Upper lobe of right lung (tissue), 1 donor: ENCODE data around the gene NRP2. TPM values are rescaled to one million over a fixed set of nuclear protein-coding genes. Genes with fewer than 3 reads are reported as not detected.

Source experiments
- ATAC-seq: fragments of 200-7000 bp; cut with Tn5 transposase; one replicate; pipeline ENCODE4 v1.9.1; 2020; ENCODE audit warnings: mild to moderate bottlenecking, moderate library complexity
- DNase-seq: peaks from one replicate; pipeline ENCODE4 v3.0.0-alpha.2; 2020
- H3K27ac ChIP-seq: fragments of 200-600 bp; one replicate; pipeline ENCODE4 v1.8.0; 2022
- H3K27me3 ChIP-seq: fragments of 200-600 bp; one replicate; pipeline ENCODE4 v1.8.0; 2022; ENCODE audit warnings: mild to moderate bottlenecking
- H3K36me3 ChIP-seq: fragments of 200-600 bp; one replicate; pipeline ENCODE4 v1.8.0; 2022
- H3K4me1 ChIP-seq: fragments of 200-600 bp; one replicate; pipeline ENCODE4 v1.8.0; 2022
- H3K4me3 ChIP-seq: fragments of 200-600 bp; one replicate; pipeline ENCODE4 v1.8.0; 2022; ENCODE audit warnings: mild to moderate bottlenecking
- H3K9me3 ChIP-seq: fragments of 200-600 bp; one replicate; pipeline ENCODE4 v1.8.0; 2022
- intact Hi-C: fragments of 100-400 bp; cut with DNase I; formaldehyde crosslinking; loops from one replicate; pipeline ENCODE4 v1.11.0; 2022
- total RNA-seq: library from RNA; stranded (reverse); fragmentation: NEBNext Ultra II Directional; extraction: Animal tissue kit (Norgen Biotek cat#: 25700); gene quantifications from one replicate; pipeline ENCODE4 v1.2.1, GENCODE V29; 2021
- TF ChIP-seq, protein P1 (sequence below): fragments of 200-600 bp; IDR thresholded peaks from one replicate; pipeline ENCODE4 v1.8.0; 2022; ENCODE audit warnings: antibody characterized with exemption
- donor health status: DM: no; HTN: yes; CAD: no; lungs with severe emphysema.

Gene NRP2
- total RNA-seq, 1 donor from 2014 or later = 75.3 TPM

GRCh38 chr2:205768815-205769494, 86.7 kb downstream of the NRP2 start:
- ATAC-seq = peak; percentile 6
- intact Hi-C loops = no loop called here
- TF ChIP-seq, protein P1, sequence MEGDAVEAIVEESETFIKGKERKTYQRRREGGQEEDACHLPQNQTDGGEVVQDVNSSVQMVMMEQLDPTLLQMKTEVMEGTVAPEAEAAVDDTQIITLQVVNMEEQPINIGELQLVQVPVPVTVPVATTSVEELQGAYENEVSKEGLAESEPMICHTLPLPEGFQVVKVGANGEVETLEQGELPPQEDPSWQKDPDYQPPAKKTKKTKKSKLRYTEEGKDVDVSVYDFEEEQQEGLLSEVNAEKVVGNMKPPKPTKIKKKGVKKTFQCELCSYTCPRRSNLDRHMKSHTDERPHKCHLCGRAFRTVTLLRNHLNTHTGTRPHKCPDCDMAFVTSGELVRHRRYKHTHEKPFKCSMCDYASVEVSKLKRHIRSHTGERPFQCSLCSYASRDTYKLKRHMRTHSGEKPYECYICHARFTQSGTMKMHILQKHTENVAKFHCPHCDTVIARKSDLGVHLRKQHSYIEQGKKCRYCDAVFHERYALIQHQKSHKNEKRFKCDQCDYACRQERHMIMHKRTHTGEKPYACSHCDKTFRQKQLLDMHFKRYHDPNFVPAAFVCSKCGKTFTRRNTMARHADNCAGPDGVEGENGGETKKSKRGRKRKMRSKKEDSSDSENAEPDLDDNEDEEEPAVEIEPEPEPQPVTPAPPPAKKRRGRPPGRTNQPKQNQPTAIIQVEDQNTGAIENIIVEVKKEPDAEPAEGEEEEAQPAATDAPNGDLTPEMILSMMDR = no peak
- Histone ChIP-seq H3K36me3 (peaks cover 18% of the 10 kb centered on the region), H3K4me3 (no peak overlapping the region), H3K27ac (peak overlapping the region; percentile 13), H3K27me3 (no peaks in the 10 kb centered on the region), H3K9me3 (no peaks in the 10 kb centered on the region), H3K4me1 (peaks cover 31% of the 10 kb centered on the region)
- no peak for DNase-seq

- no peak for ATAC-seq
- Histone ChIP-seq H3K27me3 (no peaks in the 10 kb centered on the region), H3K36me3 (peaks cover 18% of the 10 kb centered on the region), H3K27ac (no peak overlapping the region), H3K4me3 (no peak overlapping the region), H3K4me1 (peaks cover 31% of the 10 kb centered on the region), H3K9me3 (no peaks in the 10 kb centered on the region)
- TF ChIP-seq, protein P1 = no peak
- intact Hi-C loops = no loop called here
- DNase-seq = no peak
These were observed 87.2 kb downstream of the NRP2 start for GRCh38 chr2:205769495-205769850.

- Histone ChIP-seq H3K4me1 (peaks cover 31% of the 10 kb centered on the region), H3K9me3 (no peaks in the 10 kb centered on the region), H3K27ac (no peak overlapping the region), H3K27me3 (no peaks in the 10 kb centered on the region), H3K36me3 (peaks cover 18% of the 10 kb centered on the region), H3K4me3 (no peak overlapping the region)
- ATAC-seq (no peak), DNase-seq (no peak)
- TF ChIP-seq, protein P1 = no peak
- intact Hi-C loops = loop anchor here (5.0 kb wide), 1 partner anchor 117 kb away; no protein-coding TSS in a partner anchor
These were observed 87.6 kb downstream of the NRP2 start for GRCh38 chr2:205769879-205770278.

DNA sequence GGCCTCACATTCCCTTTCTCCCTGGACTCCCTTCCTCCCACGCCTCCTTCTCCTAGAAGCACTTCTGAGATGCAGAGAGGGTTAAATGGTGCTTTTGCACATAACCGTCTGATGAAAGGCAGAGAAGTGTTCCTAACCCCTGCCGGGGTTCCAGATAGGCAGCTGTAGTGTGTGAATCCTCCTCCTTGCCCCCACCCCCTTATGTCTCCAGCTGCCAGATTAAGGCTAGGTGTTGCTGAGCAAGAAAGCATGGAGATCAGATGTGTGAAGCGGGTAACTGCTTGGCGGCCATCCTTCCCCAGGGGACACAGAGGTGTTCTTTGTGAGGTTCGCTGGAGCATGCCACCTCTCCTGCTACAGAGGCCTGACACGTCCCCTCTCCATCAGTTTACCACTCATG, 88.3 kb downstream of the NRP2 start:
- Histone ChIP-seq H3K36me3 (peaks cover 16% of the 10 kb centered on the region), H3K4me1 (peaks cover 31% of the 10 kb centered on the region), H3K27me3 (no peaks in the 10 kb centered on the region), H3K4me3 (no peak overlapping the region), H3K9me3 (no peaks in the 10 kb centered on the region), H3K27ac (peak overlapping the region; percentile 63)
- intact Hi-C loops = loop anchor here (5.0 kb wide), 1 partner anchor 117 kb away; no protein-coding TSS in a partner anchor
- DNase-seq = no peak
- ATAC-seq = no peak
- TF ChIP-seq, protein P1 = no peak

DNA sequence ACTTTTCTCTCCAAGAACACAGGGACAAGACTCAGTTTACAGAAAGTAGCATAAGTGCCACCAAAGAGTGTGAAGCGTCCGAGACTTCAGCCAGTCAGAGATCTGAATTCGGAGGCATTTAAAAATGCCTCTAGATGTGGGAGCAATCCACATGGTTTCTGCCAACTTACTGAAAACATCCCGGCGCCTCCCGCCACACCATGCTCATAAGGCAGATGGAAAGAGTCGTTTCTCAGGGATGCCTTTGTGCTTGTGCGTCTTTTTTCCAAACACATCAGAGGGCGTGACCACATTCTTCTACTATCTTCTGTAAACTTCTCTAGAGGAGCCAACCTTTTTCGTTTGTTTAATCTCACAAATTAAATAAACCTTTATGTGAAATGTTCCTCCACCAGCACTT, 88.7 kb downstream of the NRP2 start:
- H3K4me3 ChIP-seq = no peak overlapping the region
- ATAC-seq (peak; percentile 51), DNase-seq (no peak)
- peaks cover 31% of the 10 kb centered on the region for H3K4me1 ChIP-seq
- H3K27me3 ChIP-seq = no peaks in the 10 kb centered on the region
- H3K36me3 ChIP-seq = peaks cover 12% of the 10 kb centered on the region
- no peaks in the 10 kb centered on the region for H3K9me3 ChIP-seq
- intact Hi-C loops = loop anchor here (5.0 kb wide), 1 partner anchor 116 kb away; no protein-coding TSS in a partner anchor
- TF ChIP-seq, protein P1 = no peak
- peak overlapping the region; percentile 63 for H3K27ac ChIP-seq
